GM10847 (cell line): ENCODE measurements around the gene INTS1.

Experiments
- POLR2A ChIP-seq: IDR thresholded peaks from 2 replicates; pipeline ENCODE4 v1.6.1; 2011; ENCODE audit not compliant: insufficient read length; ENCODE audit errors: extremely low read depth

The INTS1 gene

GRCh38 chr7:1500064-1500807 is 4.0 kb downstream of the INTS1 start:
- TF ChIP-seq POLR2A, result no peak

- no peak for TF ChIP-seq POLR2A
Observed at GRCh38 chr7:1499367-1500029, 4.7 kb downstream of the INTS1 start.

- TF ChIP-seq POLR2A, result no peak
Observed at GRCh38 chr7:1498370-1499305, 5.6 kb downstream of the INTS1 start.

GRCh38 chr7:1497293-1497927 is 6.8 kb downstream of the INTS1 start:
- no peak for TF ChIP-seq POLR2A

- TF ChIP-seq POLR2A, result no peak
Observed at GRCh38 chr7:1496531-1497292, 7.5 kb downstream of the INTS1 start.

GRCh38 chr7:1495564-1496242 is 8.5 kb downstream of the INTS1 start:
- TF ChIP-seq POLR2A, result no peak

- TF ChIP-seq POLR2A, result no peak
Observed at GRCh38 chr7:1494866-1495563, 9.2 kb downstream of the INTS1 start.

GRCh38 chr7:1494447-1494846 is 9.7 kb downstream of the INTS1 start:
- no peak for TF ChIP-seq POLR2A

GRCh38 chr7:1493571-1493970 is 10.6 kb downstream of the INTS1 start:
- TF ChIP-seq POLR2A, result no peak

GRCh38 chr7:1493129-1493528 is 11.1 kb downstream of the INTS1 start:
- TF ChIP-seq POLR2A, result no peak

GRCh38 chr7:1492640-1493039 is 11.5 kb downstream of the INTS1 start:
- no peak for TF ChIP-seq POLR2A

GRCh38 chr7:1492221-1492620 is 12.0 kb downstream of the INTS1 start:
- TF ChIP-seq POLR2A, result no peak

GRCh38 chr7:1490837-1491236 is 13.4 kb downstream of the INTS1 start:
- TF ChIP-seq POLR2A, result no peak
